Effector CD8-positive, alpha-beta T cell (primary cell): Measurements from ENCODE around the gene ARPC1A.

Experiments used
- DNase-seq: peaks from one replicate; lab custom pipeline; 2025; lab: John Stamatoyannopoulos, UW

Gene ARPC1A

DNA sequence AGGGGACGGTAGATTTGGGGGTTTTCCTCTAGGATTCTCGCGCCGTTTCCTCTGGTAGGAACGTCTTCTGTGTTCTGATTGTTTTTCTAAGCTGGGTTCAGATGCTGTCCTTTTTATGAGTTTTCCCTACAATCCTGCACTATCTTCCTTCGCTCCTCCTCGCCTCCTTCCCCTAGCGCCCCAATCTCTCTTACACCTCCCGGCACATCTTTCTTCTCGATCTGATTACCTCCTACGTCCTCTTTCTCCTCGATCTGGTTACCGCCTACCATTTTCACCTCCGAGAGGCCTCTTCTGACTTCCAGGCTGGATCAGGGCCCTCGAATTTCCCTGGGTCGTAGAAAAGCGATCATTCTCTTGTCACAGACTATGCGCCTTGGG, 83.5 kb downstream of the ARPC1A start:
- no peak for DNase-seq

DNA sequence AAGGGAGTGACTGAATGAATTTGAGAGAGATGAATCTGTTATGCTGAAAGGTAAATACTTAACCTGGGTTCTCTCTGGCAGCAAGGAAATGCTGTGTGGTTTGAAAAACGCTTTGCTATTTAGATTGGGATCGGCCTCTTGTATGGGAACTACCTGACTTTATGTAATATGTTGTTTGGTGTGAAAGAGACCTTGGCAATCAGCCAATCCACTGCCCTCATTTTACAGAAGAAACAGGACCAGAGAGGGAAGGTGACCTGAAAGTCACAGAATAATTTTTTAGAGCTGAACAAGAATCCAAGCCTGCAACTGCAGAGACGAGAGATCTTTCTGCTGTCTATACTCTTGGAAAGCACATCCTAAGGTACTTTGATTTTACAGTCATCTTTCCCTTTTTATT, 84.1 kb downstream of the ARPC1A start:
- no peak for DNase-seq

DNA sequence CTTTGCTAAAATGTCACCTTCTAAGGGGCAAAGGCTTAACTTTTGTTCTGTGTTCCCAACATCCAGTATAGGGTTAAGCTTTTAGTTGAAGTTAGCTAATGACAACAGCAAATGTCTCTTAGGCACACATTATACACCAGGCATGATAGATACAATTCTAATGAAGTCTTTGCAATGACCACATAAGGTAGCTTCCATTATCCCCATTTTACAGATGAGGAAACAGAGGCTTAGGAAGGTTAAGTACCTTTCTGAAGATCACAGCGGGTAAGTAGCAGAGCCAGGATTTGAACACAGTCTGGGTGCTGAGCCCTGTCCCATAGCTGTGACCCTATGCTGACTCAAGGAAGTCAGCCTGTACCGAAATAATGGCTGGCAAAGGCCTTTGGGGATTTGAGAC, 84.9 kb downstream of the ARPC1A start:
- DNase-seq = no peak

DNA sequence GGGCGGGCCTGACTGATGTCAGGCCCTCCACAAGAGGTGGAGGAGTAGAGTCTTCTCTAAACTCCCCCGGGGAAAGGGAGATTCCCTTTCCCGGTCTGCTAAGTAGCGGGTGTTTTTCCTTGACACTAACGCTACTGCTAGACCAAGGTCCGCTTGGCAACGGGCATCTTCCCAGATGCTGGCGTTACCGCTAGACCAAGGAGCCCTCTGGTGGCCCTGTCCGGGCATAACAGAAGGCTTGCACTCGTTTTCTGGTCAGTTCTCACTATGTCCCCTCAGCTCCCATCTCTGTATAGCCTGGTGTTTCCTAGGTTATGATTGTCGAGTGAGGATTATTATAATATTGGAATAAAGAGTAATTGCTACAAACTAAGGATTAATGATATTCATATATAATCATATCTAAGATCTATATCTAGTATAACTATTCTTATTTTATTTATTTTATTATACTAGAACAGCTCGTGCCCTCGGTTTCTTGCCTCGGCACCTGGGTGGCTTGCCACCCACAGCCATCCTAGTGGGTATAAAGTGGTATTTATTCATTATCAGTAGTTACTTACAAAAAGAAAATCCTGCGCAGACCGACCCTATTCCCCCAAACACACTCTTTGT, 89.9 kb downstream of the ARPC1A start:
- peak; percentile 5 for DNase-seq
